ENCODE results near the gene MMP7. TPM values are rescaled to one million over a fixed set of nuclear protein-coding genes. Genes with fewer than 3 reads are reported as not detected.

Gene MMP7
- total RNA-seq, 1 donor from 2014 or later = 16.0 TPM

DNA sequence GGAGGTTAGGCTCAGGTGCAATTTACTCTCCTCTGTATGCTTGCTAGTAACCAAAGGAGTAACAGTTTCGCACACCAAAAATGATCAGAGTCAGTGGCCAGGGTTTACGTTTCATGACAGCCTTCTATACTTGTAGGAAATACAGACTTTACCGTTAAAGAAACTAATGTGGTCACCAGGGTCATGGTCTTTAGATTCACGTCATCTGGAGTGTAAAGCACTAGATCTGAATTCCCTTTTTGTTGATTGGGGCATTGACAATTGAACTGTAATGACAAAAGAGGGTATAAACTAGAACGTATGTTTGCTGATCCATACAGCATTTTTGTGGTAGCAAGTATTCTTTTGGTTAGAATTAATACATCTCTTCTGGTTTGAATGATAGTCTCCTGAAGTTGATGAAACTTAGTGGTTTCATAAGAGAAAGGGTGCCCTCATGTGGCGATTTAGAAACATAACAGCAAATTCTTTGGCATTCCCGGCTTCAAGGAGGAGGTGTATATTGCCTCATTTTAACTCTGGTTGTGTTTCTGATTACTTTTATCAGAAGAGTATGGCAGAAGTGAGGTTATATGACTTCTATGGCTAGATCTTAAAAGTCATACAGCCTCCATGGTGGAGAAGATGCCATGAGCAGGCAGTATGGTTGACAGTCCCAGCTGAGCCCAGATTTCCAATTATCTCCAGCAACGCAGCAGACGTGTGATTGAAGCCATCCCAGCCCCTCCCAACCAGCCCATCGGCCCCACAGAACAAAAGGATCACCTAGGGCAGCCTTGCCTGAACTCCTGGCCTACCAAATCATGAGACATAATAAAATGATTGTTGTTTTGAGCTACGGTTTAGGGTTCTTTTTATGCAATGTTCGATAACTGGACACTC, 35.1 kb downstream of the MMP7 start:
- H3K9me3 ChIP-seq = no peaks in the 10 kb centered on the region
- TF ChIP-seq, protein P1, sequence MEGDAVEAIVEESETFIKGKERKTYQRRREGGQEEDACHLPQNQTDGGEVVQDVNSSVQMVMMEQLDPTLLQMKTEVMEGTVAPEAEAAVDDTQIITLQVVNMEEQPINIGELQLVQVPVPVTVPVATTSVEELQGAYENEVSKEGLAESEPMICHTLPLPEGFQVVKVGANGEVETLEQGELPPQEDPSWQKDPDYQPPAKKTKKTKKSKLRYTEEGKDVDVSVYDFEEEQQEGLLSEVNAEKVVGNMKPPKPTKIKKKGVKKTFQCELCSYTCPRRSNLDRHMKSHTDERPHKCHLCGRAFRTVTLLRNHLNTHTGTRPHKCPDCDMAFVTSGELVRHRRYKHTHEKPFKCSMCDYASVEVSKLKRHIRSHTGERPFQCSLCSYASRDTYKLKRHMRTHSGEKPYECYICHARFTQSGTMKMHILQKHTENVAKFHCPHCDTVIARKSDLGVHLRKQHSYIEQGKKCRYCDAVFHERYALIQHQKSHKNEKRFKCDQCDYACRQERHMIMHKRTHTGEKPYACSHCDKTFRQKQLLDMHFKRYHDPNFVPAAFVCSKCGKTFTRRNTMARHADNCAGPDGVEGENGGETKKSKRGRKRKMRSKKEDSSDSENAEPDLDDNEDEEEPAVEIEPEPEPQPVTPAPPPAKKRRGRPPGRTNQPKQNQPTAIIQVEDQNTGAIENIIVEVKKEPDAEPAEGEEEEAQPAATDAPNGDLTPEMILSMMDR (IDR thresholded peaks at IDR 0.05) = peak; percentile 77
- ATAC-seq (peak; percentile 95), DNase-seq (no peak)
- no peaks in the 10 kb centered on the region for H3K36me3 ChIP-seq
- H3K27me3 ChIP-seq = no peaks in the 10 kb centered on the region
- H3K27ac ChIP-seq = no peak overlapping the region
- no peak overlapping the region for H3K4me3 ChIP-seq
- H3K4me1 ChIP-seq = no peaks in the 10 kb centered on the region
- intact Hi-C loops (cut with DNase I) = no loop called here

DNA sequence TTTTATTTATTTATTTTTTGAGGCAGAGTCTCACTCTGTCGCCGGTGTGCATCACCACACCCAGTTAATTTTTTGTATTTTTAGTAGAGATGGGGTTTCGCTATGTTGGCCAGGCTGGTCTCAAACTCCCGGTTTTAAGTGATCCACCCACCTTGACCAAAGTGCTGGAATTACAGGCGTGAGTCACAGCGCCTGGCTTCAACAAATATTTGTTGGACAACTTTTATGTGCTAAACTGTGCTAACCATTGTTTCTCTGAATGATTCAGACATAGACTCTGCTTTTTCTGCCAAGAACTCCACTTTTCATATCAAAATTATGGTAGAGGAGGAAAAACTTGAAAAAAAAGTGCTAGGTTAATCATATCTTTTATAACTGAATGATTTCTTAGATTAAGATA, 36.3 kb downstream of the MMP7 start:
- peak; percentile 26 for ATAC-seq
- H3K4me3 ChIP-seq = no peak overlapping the region
- no peak for DNase-seq
- H3K36me3 ChIP-seq = no peaks in the 10 kb centered on the region
- H3K4me1 ChIP-seq = no peaks in the 10 kb centered on the region
- H3K27me3 ChIP-seq = no peaks in the 10 kb centered on the region
- no peak overlapping the region for H3K27ac ChIP-seq
- intact Hi-C loops (cut with DNase I) = no loop called here
- H3K9me3 ChIP-seq = no peaks in the 10 kb centered on the region
- TF ChIP-seq, protein P1 (IDR thresholded peaks at IDR 0.05) = no peak

DNA sequence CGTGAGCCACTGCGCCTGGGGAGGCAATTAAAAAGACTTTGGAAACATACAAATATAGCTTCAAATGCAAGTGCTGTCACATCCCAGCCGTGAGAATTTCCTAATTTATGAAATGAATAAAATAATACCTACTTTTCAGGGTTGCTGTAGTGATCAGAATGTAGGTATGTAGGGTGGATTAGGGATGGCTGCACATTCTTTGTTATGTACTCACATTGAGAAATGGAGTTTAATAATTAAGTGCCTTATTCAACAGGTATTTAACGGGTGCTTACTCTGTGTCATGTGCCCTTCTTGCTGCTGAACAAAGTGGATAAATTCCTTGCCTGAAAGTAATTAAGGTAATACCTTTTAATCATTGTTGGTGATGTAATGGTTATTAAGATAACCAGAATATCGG, 37.0 kb downstream of the MMP7 start:
- no peak for DNase-seq
- Histone ChIP-seq H3K36me3 (no peaks in the 10 kb centered on the region), H3K27ac (no peak overlapping the region), H3K9me3 (no peaks in the 10 kb centered on the region), H3K4me3 (no peak overlapping the region), H3K4me1 (no peaks in the 10 kb centered on the region), H3K27me3 (no peaks in the 10 kb centered on the region)
- intact Hi-C loops (cut with DNase I) = no loop called here
- TF ChIP-seq, protein P1 (IDR thresholded peaks at IDR 0.05) = no peak
- ATAC-seq = no peak

DNA sequence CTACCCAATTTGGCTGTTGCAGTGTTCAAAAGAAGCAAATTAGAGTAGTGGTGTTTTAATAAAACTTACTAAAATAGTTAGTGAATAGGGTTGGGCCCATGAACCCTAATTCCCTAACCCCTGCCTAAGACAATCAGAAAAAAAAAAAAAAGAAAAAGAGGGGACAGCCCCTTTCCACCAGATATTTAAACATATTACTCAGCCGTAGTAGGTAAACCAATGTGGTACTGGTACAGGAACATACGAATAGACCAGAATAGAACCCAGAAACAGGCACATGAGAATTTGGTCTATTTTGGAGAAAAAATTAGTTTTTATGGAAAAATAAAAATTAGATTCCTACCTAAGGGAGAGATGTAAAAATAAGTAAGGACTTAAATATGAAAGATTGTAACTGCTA, 38.6 kb downstream of the MMP7 start:
- H3K27ac ChIP-seq = no peak overlapping the region
- H3K4me1 ChIP-seq = no peaks in the 10 kb centered on the region
- H3K27me3 ChIP-seq = no peaks in the 10 kb centered on the region
- no peak for DNase-seq
- H3K9me3 ChIP-seq = no peaks in the 10 kb centered on the region
- no peak for ATAC-seq
- no peaks in the 10 kb centered on the region for H3K36me3 ChIP-seq
- intact Hi-C loops (cut with DNase I) = no loop called here
- no peak overlapping the region for H3K4me3 ChIP-seq
- TF ChIP-seq, protein P1 (IDR thresholded peaks at IDR 0.05) = no peak

DNA sequence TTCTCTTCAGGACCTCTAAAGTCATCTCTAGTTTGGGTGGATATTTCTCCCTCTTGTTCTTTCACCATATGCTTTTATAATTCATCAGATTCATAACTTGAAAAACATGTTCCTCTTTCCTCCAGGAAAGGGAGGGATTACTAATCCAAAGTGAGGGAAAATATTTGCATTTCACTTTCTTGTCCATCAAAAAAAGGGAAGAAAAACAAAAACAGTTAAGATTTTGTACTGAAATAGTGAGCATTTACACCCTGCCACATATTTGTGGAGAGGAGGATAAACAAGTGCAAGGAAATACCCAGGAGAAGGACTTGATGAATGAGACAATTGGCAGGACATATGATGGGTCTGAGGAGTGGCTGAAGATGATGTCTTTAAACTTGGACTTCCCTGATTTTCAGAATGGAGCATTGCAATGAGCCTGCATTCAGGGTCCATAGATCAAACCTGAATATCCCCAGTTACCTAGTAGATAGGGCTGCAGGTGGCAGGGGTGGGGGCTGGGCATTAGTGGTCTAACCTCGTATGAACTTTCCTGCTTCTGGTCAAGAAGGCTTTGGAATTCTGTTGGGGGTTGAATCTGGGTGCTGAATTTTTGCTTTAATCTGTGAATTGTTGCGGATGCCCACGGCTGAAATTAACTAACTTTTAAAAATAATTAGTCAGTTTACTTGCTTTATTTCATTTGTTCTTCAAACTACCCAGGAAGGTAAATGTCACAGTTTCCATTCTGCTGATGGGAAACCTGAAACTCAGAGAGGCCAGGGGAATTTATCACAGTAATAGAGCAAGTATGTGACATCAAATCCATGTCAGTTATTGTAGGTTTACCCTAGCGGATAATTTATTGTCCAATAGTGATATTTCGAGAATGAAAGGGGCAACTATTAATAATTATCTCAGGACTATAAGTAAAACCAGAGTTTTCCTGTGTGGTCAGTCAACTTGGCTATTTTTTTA, 41.1 kb downstream of the MMP7 start:
- H3K27me3 ChIP-seq = no peaks in the 10 kb centered on the region
- H3K27ac ChIP-seq = no peak overlapping the region
- no peak for ATAC-seq
- no peaks in the 10 kb centered on the region for H3K9me3 ChIP-seq
- no peak overlapping the region for H3K4me3 ChIP-seq
- DNase-seq = no peak
- no peaks in the 10 kb centered on the region for H3K36me3 ChIP-seq
- intact Hi-C loops (cut with DNase I) = loop anchor here (10.0 kb wide), 1 partner anchor 95 kb away; no protein-coding TSS in a partner anchor
- TF ChIP-seq, protein P1 (IDR thresholded peaks at IDR 0.05) = no peak
- H3K4me1 ChIP-seq = no peaks in the 10 kb centered on the region

Data from upper lobe of right lung (tissue), 1 donor.